Activated CD4-positive, alpha-beta T cell treated with anti-CD3 and anti-CD28 coated beads, Interleukin-2, amount 10 ng/mL, durations not matched to agents 24 days and 14 days (primary cell): ENCODE results near the gene RASGRF1. TPM values are rescaled to one million over a fixed set of nuclear protein-coding genes. Genes with fewer than 3 reads are reported as not detected.
"Not testable (repeated sequence)": the region's sequence is repeated elsewhere in the genome, so short reads cannot be mapped to it uniquely, and the experiment has no call there.

Source experiments
- DNase-seq: peaks from one replicate; pipeline ENCODE4 v3.0.0; 2022
- H3K27ac Mint-ChIP-seq: one replicate; pipeline ENCODE4 v1.8.0; 2022; ENCODE audit warnings: mild to moderate bottlenecking, mixed read lengths
- H3K27me3 Mint-ChIP-seq: one replicate; pipeline ENCODE4 v1.8.0; 2022; ENCODE audit warnings: mixed read lengths
- H3K36me3 Mint-ChIP-seq: one replicate; pipeline ENCODE4 v1.8.0; 2022; ENCODE audit warnings: low read depth, mild to moderate bottlenecking, mixed read lengths
- H3K4me1 Mint-ChIP-seq: one replicate; pipeline ENCODE4 v1.8.0; 2021; ENCODE audit warnings: mixed read lengths
- H3K4me3 Mint-ChIP-seq: one replicate; pipeline ENCODE4 v1.8.0; 2022; ENCODE audit warnings: mild to moderate bottlenecking, moderate library complexity, mixed read lengths
- H3K9me3 Mint-ChIP-seq: one replicate; pipeline ENCODE4 v1.8.0; 2021; ENCODE audit warnings: mixed read lengths
- intact Hi-C: fragments of 100-400 bp; cut with micrococcal nuclease; formaldehyde crosslinking; loops from one replicate; pipeline ENCODE4 v1.15.1; 2023
- total RNA-seq: library from RNA; stranded (reverse); gene quantifications from 2 replicates; pipeline ENCODE4 v1.2.3, GENCODE V29; 2022

Gene RASGRF1
- total RNA-seq, 1 donor from 2014 or later: not detected

DNA sequence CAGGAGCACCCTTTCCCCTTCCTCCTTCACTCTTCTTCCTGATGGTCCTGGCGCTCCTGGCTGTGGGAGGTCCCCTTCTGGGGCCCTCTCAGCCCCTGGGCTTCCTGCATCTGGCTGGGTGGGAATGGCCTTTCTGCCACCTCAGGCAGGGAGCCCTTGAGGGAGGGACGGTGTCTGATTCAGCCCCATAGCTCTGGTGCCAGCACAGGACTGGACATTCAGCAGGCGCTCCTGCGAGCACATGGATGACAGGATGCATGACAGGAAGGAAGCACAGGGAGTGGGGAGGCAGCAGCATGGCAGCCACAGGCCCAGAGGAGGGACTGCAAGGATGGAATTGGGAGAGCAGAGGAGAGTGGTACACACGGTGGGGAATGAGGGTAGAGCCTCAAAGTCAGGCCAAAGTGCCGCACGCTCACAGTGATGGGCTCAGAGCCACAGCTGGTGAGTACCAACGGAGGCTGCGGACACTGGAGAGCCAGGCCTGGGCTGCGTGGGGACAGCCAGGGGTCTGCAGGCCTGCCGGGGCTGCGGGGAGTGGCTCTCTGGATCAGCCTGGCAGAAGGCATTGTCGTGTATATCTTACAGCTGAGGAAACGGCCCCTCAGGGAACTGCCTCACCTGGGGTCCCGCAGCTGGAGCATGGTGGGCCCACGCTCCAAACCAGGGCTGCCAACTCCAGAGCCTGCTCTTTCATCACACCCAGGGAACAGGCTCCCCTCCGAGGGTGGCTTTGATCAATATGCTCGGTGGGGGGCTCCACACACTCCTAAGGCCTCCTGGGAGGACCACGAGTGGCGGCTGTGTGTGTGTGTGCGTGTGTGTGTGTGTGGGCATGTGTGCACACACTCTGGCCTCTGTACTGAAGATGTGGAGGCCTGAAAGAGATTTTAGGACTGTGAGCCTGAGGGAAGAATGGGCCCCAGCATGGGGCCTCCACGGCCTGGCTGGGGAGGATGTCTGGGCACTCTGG is 94.4 kb downstream of the RASGRF1 start:
- Mint-ChIP-seq H3K27me3 (no peaks in the 10 kb centered on the region), H3K4me1 (peaks cover 8% of the 10 kb centered on the region), H3K9me3 (no peaks in the 10 kb centered on the region), H3K27ac (peak overlapping the region; percentile 13), H3K4me3 (no peak overlapping the region), H3K36me3 (no peaks in the 10 kb centered on the region)
- DNase-seq: no peak
- intact Hi-C loops: no loop called here

GRCh38 chr15:78995161-78995560 is 95.4 kb downstream of the RASGRF1 start:
- H3K27ac Mint-ChIP-seq, intact Hi-C loops, DNase-seq, H3K9me3 Mint-ChIP-seq, H3K4me1 Mint-ChIP-seq, H3K4me3 Mint-ChIP-seq, H3K36me3 Mint-ChIP-seq, H3K27me3 Mint-ChIP-seq: not testable (repeated sequence)

- no peak for DNase-seq
- peaks cover 7% of the 10 kb centered on the region for H3K27me3 Mint-ChIP-seq
- no peak overlapping the region for H3K27ac Mint-ChIP-seq
- peaks cover 8% of the 10 kb centered on the region for H3K4me1 Mint-ChIP-seq
- H3K4me3 Mint-ChIP-seq: no peak overlapping the region
- no peaks in the 10 kb centered on the region for H3K36me3 Mint-ChIP-seq
- no peaks in the 10 kb centered on the region for H3K9me3 Mint-ChIP-seq
- intact Hi-C loops: no loop called here
Measured at GRCh38 chr15:78993931-78994530, 96.5 kb downstream of the RASGRF1 start.

- Mint-ChIP-seq H3K36me3 (no peaks in the 10 kb centered on the region), H3K27ac (peak overlapping the region; percentile 75), H3K4me1 (peaks cover 11% of the 10 kb centered on the region), H3K9me3 (no peaks in the 10 kb centered on the region), H3K4me3 (no peak overlapping the region), H3K27me3 (peaks cover 8% of the 10 kb centered on the region)
- DNase-seq: no peak
- intact Hi-C loops: no loop called here
Measured at GRCh38 chr15:78993257-78993930, 97.2 kb downstream of the RASGRF1 start.

GRCh38 chr15:78992416-78993256 is 97.9 kb downstream of the RASGRF1 start:
- H3K27ac Mint-ChIP-seq: peak overlapping the region; percentile 75
- H3K36me3 Mint-ChIP-seq: no peaks in the 10 kb centered on the region
- H3K9me3 Mint-ChIP-seq: no peaks in the 10 kb centered on the region
- H3K4me1 Mint-ChIP-seq: peaks cover 14% of the 10 kb centered on the region
- DNase-seq: no peak
- H3K4me3 Mint-ChIP-seq: no peak overlapping the region
- H3K27me3 Mint-ChIP-seq: peaks cover 8% of the 10 kb centered on the region
- intact Hi-C loops: no loop called here

DNA sequence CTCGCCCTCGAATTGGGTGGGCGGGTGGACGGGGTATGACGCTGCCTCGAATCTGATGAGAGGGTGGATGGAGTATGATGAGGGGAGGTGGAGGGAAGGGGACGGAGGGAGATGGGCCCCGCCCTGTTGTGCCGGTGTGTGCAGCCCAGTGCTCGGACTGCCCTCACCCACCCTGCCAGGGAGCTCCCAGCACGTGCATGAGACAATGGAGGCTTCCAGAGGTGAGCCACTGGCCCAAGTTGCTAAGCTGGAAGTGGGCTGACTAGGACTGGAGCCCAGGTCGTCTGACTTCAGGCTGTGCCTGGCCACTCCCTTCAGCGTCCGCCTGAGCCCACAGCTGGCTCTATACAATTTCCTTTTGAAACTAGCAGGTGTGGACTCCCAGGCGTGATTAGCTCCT is 98.7 kb downstream of the RASGRF1 start:
- no peak overlapping the region for H3K27ac Mint-ChIP-seq
- H3K36me3 Mint-ChIP-seq: no peaks in the 10 kb centered on the region
- no peak for DNase-seq
- H3K4me3 Mint-ChIP-seq: no peak overlapping the region
- peaks cover 16% of the 10 kb centered on the region for H3K4me1 Mint-ChIP-seq
- H3K27me3 Mint-ChIP-seq: peaks cover 8% of the 10 kb centered on the region
- intact Hi-C loops: no loop called here
- no peaks in the 10 kb centered on the region for H3K9me3 Mint-ChIP-seq

DNA sequence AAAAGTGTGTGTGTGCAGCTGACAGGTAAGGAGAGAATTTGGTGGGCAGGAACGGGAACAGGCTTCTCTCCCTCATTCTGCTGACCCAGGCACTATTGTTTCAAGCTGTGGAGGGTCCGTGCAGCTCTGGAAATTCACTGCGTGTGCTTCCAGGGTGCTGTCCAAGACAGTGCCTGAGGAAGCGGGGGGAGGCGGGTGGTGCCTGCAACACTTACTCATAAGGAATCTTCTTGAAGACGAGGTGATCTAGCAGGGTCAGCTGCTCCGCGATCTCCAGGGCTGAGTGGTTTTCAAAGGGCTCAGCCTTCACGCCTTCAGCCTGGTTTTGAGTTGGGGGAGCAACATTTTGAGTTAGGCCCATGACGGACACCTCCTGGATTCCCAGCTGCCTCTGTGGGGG is 99.1 kb downstream of the RASGRF1 start:
- H3K27me3 Mint-ChIP-seq: peaks cover 8% of the 10 kb centered on the region
- peaks cover 16% of the 10 kb centered on the region for H3K4me1 Mint-ChIP-seq
- DNase-seq: no peak
- no peaks in the 10 kb centered on the region for H3K36me3 Mint-ChIP-seq
- H3K9me3 Mint-ChIP-seq: no peaks in the 10 kb centered on the region
- H3K4me3 Mint-ChIP-seq: no peak overlapping the region
- intact Hi-C loops: no loop called here
- no peak overlapping the region for H3K27ac Mint-ChIP-seq

DNA sequence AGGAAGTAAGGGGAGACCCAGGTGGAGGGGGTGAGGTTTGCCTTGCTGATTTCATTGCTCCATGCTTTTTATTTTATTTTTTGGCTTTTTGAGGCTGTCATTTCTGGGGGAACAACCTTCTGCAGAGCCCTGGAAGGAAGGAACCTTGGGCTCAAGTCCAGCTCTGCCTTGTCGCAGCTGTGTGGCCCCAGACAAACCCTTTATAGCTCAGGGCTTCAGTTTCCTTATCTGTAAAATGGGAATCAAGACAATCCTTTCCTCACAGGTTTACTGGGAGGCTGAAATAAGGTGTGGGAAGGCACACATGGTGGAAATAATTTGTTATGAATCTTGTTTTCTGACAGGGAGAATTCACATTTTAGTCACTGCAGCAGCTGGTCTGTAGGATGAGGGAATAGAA is 100.3 kb downstream of the RASGRF1 start:
- no peaks in the 10 kb centered on the region for H3K9me3 Mint-ChIP-seq
- no peaks in the 10 kb centered on the region for H3K36me3 Mint-ChIP-seq
- peaks cover 13% of the 10 kb centered on the region for H3K4me1 Mint-ChIP-seq
- intact Hi-C loops: no loop called here
- H3K4me3 Mint-ChIP-seq: no peak overlapping the region
- no peak for DNase-seq
- peaks cover 10% of the 10 kb centered on the region for H3K27me3 Mint-ChIP-seq
- no peak overlapping the region for H3K27ac Mint-ChIP-seq

DNA sequence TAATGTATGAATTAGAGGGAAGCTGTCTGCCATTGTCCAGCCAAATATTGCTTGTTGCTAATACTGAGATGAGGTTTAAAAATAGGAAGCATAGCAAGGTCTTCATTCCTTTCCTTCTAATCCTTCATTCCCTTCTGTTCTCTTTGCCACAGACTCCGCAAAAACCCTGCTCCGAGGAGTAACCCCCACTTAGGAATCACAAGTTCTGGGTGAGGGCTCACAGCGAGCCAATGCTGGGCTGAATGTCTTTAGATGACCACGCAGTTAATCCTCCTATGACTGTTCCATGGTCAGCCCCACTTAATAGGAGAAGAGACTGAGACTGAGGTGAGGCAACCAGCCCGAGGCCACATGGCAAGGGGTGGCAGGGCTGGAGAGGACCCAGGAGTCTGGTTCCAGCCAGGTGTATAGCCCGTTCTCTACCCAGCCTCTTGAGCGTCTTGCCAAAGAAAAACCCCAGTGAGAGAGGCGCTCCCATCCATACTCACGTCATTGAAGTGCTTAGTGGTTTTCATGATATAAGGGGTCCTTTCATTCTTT is 100.8 kb downstream of the RASGRF1 start:
- DNase-seq: no peak
- peaks cover 10% of the 10 kb centered on the region for H3K27me3 Mint-ChIP-seq
- H3K9me3 Mint-ChIP-seq: no peaks in the 10 kb centered on the region
- no peaks in the 10 kb centered on the region for H3K36me3 Mint-ChIP-seq
- H3K4me1 Mint-ChIP-seq: peaks cover 13% of the 10 kb centered on the region
- intact Hi-C loops: no loop called here
- H3K27ac Mint-ChIP-seq: no peak overlapping the region
- no peak overlapping the region for H3K4me3 Mint-ChIP-seq

GRCh38 chr15:78988361-78988911 is 102.1 kb downstream of the RASGRF1 start:
- no peak overlapping the region for H3K4me3 Mint-ChIP-seq
- no peaks in the 10 kb centered on the region for H3K9me3 Mint-ChIP-seq
- peak; percentile 74 for DNase-seq
- peaks cover 13% of the 10 kb centered on the region for H3K4me1 Mint-ChIP-seq
- H3K27ac Mint-ChIP-seq: peak overlapping the region; percentile 27
- peaks cover 10% of the 10 kb centered on the region for H3K27me3 Mint-ChIP-seq
- intact Hi-C loops: no loop called here
- no peaks in the 10 kb centered on the region for H3K36me3 Mint-ChIP-seq

DNA sequence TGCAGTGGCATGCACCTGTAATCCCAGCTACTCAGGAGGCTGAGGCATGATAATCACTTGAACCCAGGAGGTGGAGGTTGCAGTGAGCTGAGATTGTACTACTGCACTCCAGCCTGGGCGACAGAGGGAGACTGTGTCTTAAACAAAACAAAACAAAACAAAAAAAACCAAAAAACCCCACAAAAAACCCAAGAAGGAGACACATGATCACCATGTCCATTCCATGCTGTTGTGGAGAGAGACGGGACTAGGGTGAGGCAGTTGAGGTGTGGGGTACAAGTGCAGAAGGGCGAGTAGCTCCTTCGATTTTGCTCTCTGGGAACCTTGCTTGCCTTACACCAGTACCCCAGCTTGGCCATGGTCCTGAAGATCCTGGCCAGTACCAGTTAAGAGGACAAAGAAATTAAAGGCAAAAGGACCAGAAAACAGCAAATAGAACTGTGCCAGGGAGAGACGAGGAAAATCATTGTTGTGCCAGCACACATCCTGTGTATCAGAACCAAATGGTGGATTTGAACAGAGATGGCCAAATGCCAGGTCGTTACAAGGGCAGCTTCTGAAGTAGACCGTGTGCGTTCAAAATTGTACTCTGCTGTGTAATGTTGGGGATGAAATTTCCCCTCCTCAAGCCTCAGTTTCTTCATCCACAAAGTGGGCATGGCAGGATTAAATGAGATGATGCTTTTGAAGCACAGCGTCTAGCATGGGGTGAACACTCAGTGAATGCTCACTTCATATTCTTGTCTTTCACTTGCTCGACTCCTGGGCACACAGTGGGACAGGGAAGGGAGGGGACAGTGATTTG is 102.8 kb downstream of the RASGRF1 start:
- no peak for DNase-seq
- H3K4me1 Mint-ChIP-seq: peaks cover 8% of the 10 kb centered on the region
- intact Hi-C loops: no loop called here
- no peaks in the 10 kb centered on the region for H3K9me3 Mint-ChIP-seq
- no peak overlapping the region for H3K27ac Mint-ChIP-seq
- H3K27me3 Mint-ChIP-seq: peaks cover 12% of the 10 kb centered on the region
- no peaks in the 10 kb centered on the region for H3K36me3 Mint-ChIP-seq
- no peak overlapping the region for H3K4me3 Mint-ChIP-seq

DNA sequence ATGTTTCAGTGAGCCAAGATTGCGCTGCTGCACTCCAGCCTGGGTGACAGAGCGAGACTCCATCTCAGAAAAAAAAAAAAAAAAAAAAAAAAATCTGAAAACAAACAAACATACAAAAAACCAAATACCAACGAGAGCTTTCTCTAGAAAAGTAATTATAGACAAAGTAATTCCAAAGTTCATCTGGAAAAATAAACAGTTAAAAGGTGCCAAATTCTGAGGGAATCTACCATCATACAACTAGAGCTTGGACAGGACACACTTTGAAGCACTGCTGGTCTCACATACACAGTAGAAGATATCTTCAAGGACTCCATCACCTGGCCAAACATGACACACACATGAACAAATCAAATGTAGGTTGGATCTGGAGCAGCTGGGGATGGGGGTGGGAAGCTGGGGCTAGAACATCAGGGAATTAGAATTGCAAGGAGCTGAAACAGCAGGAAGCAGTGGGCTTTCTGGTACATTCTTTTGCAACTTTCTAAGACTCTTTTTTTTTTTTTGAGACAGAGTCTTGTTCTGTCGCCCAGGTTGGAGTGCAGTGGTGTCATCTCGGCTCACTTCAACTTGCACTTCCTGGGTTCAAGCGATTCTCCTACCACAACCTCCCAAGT is 104.6 kb downstream of the RASGRF1 start:
- H3K36me3 Mint-ChIP-seq: no peaks in the 10 kb centered on the region
- H3K4me1 Mint-ChIP-seq: peaks cover 7% of the 10 kb centered on the region
- no peak overlapping the region for H3K27ac Mint-ChIP-seq
- intact Hi-C loops: no loop called here
- peaks cover 12% of the 10 kb centered on the region for H3K27me3 Mint-ChIP-seq
- no peak overlapping the region for H3K4me3 Mint-ChIP-seq
- no peaks in the 10 kb centered on the region for H3K9me3 Mint-ChIP-seq
- DNase-seq: no peak
